Measurements from ENCODE around the gene TCP11L2. TPM values are rescaled to one million over a fixed set of nuclear protein-coding genes. Genes with fewer than 3 reads are reported as not detected.

The TCP11L2 gene
- total RNA-seq: 122 TPM
- long read RNA-seq, transcript TCP11L2-201 (10 exons, 2,219 nt): minor isoform, 7 of 37 reads
- long read RNA-seq, transcript TCP11L2-203 (7 exons, 1,788 nt): major isoform, 10 of 37 reads
- long read RNA-seq, partial matches to known transcripts: 3 of 37 reads
- long read RNA-seq, other reads (novel, unspliced or antisense): 17 of 37 reads

DNA sequence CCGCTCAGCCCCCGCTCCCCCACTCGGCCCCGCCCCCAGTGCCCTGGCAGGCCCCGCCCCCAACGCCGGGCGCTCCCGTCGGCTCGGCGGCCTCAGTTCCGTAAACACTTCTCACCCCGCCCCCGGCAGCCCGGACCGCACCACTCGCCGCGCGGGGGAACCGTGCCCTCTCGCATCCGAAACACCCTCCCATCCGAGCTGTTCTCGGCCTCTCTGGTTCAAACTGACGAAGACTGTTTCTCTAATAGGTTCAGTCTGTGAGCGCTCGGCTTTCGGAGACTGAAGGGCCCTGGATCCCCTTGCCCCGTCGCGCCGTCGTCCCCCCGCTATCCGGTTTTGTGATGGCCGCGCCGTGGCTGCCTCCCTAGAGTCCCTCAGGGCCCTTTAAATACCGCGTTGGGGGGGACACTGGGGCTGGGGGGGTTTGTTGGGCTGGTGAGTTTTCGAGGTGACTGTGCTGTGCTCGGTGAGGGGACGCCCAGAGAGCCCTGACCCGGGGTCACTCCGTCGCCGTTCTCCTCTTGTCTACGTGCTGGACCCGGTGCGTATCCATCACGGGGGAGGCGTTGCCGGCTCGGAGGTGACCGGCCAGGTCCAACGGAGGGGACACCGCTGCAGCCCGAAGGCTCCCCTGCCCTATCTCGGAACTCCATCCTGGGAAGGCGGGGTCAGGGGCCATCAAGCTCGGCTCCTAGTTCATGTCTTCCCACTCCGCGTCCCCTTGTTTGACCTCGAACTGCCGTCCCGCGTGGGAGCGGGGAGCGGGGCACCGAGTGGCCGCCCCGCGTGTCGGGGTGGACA is at the start of gene TCP11L2:
TCP11L2 (plus strand) TSS at position 333 of the 801 bp plus-strand sequence. CDS start 8,343 bp downstream, outside the sequence.
- intact Hi-C loops (cut with DNase I): loop anchor here (5.0 to 10.0 kb wide), 2 partner anchors 40 to 58 kb away; partner anchors contain the start of gene CKAP4
- DNase-seq: peak; percentile 94
- ATAC-seq (ENCODE audit: poor library complexity): peak; percentile 88

DNA sequence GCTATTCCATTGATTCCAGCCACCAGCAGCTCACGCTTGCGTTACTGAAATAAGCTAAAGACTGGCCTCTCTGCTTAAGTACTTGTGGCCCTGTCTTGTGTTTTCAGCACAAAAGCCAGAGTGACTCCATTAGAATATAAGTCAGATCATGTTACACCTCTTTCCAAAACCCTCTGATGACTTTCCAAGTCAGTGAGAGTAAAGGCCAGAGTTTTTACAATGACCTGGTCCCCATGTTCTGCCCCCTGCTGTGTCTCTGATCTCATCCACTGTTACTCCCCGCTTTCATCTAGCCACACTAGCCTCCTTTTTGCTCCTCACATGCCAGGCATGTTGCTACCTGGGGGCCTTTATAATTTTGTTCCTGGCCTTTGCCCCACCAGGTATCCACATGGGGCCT is 47.8 kb upstream of the TCP11L2 start:
- DNase-seq (no peak), ATAC-seq (ENCODE audit: poor library complexity) (no peak)
- intact Hi-C loops (cut with DNase I): no loop called here

DNA sequence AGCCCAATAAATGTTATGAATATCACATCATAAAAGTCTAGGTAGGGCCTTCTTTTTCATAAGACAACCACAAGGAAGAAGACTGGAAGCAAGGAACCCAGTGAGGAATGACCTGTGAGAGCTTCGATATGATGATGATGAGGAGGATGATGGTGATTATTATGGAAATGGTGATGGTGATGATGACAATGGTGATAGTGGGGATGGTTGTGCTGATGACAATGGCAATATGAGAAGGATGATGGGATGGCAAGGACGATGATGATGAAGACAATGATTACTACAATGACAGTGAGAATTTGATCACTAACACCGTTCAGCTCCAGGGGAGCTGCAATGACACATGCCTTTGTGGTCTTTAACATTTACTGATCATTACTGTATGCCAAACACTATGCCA is 47.0 kb upstream of the TCP11L2 start:
- intact Hi-C loops (cut with DNase I): no loop called here
- DNase-seq (no peak), ATAC-seq (ENCODE audit: poor library complexity) (no peak)

DNA sequence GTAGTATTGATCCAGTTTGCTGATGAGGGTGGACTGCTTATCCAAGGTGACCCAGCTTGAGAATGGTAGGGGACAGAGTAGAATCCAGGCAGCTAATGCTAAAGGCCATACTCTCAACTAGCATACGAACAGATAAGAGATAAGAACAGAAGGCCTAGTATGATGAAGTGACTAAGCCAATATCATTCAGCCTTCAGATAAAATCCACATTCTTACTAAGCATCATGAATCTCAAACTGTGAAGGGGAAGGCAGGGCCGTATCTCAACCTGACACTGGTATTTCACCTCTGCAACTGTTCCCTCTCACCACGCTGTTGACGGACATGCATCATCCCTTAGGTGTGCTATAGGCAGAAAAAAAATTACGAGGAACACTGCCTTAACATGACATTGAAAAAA is 46.6 kb upstream of the TCP11L2 start:
- ATAC-seq (ENCODE audit: poor library complexity) (no peak), DNase-seq (no peak)
- intact Hi-C loops (cut with DNase I): no loop called here

DNA sequence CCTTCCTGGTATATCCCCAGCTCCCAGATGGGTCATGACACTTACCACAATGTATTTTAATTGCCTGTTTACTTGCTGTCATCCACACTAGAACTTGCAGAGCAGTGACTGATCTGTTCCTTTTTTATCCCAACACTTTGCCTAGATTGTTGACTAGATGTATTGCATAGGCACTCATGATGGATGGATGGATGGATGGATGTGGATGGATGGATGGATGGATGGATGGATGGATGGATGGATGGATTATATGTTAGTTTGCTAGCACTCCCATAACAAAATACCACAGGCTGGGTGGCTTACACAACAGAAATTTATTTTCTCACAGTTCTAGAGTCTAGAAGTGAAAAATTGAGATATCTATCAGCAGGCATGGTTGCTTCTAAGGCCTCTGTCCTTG is 46.0 kb upstream of the TCP11L2 start:
- DNase-seq (no peak), ATAC-seq (ENCODE audit: poor library complexity) (no peak)
- intact Hi-C loops (cut with DNase I): no loop called here

DNA sequence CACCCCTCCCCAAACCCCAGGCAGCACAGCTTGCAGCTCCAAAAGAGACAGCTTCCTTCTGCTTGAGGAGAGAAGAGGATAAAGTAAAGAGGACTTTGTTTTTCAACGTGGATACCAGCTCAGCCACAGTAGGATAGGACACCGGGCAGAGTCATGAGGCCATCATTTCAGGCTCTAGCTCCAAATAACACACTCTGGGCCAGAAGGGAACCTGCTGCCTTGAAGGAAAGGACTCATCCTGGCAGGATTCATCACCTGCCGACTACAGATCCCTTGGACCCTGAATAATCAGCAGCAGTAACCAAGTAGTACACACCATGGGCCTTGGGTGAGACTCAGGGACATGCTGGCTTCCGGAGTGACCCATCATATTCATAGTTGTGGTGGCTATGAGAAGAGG is 44.3 kb upstream of the TCP11L2 start:
- intact Hi-C loops (cut with DNase I): no loop called here
- DNase-seq (no peak), ATAC-seq (ENCODE audit: poor library complexity) (no peak)

DNA sequence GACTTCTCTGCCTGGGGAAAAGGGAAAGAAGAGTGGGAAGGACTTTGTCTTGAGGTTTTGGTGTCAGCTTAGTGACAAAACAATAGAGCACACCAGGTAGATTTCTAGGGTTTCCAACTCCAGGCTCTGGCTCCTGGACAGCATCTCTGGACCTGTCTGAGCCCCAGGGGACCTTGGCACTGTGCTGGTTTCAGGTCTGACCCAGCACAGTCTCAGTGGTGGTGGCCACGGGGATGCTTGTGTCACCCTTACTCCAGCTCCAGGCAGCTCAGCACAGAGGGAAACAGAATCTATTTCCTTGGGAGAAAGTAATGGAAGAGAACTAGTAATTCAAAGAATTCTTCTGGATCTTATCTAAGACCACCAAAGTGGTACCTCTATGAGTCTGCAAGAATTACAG is 43.6 kb upstream of the TCP11L2 start:
- no peak for ATAC-seq (ENCODE audit: poor library complexity)
- intact Hi-C loops (cut with DNase I): no loop called here
- DNase-seq: no peak

DNA sequence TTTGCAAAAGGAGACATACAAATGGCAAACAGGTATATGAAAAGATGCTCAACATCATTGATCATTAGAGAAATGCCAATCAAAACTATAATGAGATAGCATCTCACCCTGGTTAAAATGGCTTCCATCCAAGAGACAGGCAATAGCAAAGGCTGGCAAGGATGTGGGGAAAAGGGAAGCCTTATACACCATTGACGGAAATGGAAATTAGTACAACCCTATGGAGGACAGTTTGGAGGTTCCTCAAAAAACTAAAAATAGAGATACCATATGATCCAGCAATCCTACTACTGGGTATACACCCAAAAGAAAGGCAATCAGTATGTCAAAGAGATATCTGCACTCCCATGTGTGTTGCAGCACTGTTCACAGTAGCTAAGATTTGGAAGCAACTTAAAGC is 37.4 kb upstream of the TCP11L2 start:
- intact Hi-C loops (cut with DNase I): no loop called here
- ATAC-seq (ENCODE audit: poor library complexity) (no peak), DNase-seq (no peak)

DNA sequence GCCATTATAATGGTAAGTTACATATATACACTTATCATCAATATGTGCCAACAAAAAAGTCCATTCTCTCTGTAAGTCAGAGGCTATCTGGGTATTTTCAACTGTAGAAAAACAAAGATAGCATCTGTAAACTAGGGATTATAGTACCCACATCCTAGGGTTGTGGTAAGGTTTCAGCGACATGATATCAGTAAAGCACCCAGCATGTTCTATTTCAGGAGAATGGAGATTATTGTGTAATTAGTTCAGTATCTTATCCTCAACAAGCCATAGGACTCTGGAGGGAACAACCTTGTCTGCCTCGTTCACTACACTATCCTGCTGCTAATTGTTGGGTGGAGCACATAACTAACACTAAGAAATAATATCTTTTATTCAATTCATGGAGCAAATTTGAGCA is 35.0 kb upstream of the TCP11L2 start:
- ATAC-seq (ENCODE audit: poor library complexity) (peak; percentile 62), DNase-seq (no peak)
- intact Hi-C loops (cut with DNase I): no loop called here

DNA sequence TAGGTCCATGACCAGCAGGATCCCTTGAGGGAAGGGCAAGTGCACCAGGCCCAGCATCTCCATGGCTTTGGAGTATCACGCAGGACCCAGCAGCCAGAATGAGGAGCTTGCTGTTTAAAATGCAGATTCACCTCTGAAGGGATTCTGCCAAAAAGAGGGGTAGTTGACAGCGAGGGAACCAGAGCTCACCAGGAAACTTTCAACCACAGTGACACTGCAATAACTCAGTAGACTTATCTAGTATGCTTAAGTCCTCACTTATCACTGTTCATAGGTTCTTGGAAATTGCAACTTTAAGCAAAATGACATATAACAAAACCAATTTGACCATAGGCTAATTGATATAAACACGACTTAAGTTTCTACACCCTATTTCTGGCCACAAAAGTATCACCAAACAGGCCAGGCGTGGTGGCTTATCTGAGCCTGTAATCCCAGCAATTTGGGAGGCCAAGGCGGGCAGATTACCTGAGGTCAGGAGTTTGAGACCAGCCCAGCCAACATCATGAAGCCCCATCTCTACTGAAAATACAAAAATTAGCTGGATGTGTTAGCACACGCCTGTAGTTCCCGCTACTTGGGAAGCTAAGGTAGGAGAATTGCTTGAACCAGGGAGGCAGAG is 33.3 kb upstream of the TCP11L2 start:
- ATAC-seq (ENCODE audit: poor library complexity) (no peak), DNase-seq (no peak)
- intact Hi-C loops (cut with DNase I): no loop called here

DNA sequence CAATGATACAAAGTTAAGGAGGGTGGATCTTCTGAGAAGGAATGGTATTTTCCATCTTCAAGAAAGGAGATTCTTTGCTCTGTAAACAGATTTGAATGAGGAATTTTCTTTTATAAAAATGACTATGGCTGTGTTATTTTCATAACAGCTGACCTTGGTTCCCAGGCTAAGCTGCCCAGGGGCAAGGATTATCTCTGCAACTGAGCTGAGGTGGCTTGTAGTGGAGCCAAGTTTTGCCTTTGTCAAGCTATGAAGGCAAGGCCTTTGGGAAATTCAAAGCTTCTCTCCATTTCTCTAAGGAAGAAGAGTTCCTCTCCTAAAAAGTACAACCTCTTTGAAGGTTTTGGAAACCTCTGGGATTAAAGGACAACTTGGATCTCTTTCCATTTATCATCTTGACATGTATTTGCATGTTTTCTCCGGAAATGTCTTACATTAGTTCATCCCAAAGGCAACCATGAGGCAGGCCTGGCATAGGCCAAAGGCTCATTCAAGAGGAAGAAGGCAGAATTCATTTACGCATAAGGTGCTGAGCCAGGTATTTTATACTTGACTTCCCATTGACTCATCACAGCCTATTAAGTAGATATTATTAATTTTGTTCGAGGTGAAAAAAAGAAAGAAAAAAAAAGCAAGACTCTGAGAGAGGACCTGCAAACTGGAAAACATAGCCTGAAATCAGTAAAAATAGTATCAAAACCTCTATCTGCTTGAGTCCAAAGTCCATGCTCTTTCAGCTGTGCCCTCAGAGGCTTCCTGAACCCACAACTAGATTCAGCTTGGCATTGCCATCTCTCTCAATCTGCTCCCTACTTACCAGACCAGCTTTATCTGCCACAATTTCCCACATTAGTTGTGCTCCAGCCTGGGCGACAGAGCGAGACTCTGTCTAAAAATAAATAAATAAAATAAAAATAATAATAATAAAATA is 30.7 kb upstream of the TCP11L2 start:
- DNase-seq (no peak), ATAC-seq (ENCODE audit: poor library complexity) (no peak)
- intact Hi-C loops (cut with DNase I): no loop called here

DNA sequence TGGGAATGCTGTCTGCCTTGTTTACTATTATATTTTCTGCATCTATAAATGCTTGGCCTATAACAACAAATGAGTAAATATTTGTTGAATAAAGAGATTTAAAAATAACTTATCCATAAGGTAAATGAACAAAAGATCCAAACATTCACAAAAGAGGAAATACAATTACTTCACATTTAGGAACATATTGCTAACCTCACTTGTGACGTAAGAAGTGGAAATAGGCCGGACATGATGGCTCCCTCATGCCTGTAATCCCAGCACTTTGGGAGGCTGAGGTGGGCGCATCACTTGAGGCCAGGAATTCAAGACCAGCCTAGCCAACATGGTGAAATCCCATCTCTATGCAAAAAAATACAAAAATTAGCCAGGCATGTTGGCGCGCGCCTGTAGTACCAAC is 29.0 kb upstream of the TCP11L2 start:
- no peak for ATAC-seq (ENCODE audit: poor library complexity)
- no peak for DNase-seq
- intact Hi-C loops (cut with DNase I): no loop called here

DNA sequence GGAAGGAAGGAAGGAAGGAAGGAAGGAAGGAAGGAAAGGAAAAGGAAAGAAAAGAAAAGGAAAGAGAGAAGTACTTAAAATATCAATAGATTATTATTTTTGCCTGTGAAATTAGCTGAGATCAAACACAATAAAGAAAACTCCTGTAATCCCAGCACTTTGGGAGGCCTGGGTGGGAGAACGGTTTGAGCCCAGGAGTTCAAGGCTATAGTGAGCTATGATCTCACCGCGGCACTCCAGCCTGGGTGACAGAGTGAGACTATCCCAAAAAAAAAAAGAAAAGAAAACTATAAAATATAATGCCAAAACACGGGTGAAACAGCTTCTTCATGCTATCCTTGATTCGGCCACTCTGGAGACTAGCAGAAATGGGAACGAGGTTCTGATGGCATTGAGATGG is 28.5 kb upstream of the TCP11L2 start:
- ATAC-seq (ENCODE audit: poor library complexity): no peak
- DNase-seq: no peak
- intact Hi-C loops (cut with DNase I): no loop called here

DNA sequence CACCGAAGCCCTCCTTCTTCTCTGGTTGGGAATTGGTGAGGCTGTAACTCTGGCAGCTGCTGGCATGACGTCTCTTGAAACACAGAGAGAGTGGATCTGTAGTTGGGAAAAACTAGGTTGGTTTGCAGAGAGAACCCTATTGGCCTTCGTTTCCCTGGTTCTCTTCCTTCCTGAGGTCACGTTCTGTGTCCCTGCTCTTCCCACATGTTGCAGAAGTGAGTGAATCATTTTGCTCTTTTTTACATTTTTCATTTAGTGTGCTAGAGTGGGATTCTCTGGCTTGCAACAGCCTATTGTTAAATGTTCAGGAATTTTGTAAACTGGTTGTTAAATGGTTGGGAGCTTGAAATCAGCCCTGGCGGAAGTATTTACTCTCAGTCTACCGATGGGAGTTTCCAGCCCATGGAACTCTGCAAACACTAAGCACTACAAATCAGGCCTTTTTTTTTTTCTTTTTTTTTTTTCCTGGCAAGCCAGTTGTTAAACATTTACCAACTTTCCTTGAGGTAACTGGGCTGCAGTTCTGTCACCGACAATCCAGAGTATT is 27.9 kb upstream of the TCP11L2 start:
- DNase-seq (no peak), ATAC-seq (ENCODE audit: poor library complexity) (no peak)
- intact Hi-C loops (cut with DNase I): no loop called here

DNA sequence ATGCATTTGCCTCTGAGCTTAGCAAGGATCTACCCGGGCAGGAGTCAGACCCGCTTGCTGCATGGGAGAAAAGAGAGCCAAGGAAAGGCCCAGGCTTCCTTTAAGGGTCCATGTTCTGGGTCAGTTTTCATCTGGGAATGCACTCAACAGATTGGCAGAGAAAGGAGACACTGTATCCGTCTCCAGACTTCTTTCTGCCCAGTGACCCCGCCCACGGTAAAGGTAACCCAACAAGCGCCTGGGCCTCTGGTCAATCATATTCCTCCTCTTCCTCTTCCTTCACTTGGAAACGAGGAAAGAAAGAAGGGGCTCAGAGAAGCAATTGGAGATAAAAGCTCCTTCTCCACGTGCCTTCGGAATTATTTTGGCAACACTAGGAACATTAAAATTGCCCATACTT is 27.1 kb upstream of the TCP11L2 start:
- ATAC-seq (ENCODE audit: poor library complexity) (no peak), DNase-seq (no peak)
- intact Hi-C loops (cut with DNase I): no loop called here

DNA sequence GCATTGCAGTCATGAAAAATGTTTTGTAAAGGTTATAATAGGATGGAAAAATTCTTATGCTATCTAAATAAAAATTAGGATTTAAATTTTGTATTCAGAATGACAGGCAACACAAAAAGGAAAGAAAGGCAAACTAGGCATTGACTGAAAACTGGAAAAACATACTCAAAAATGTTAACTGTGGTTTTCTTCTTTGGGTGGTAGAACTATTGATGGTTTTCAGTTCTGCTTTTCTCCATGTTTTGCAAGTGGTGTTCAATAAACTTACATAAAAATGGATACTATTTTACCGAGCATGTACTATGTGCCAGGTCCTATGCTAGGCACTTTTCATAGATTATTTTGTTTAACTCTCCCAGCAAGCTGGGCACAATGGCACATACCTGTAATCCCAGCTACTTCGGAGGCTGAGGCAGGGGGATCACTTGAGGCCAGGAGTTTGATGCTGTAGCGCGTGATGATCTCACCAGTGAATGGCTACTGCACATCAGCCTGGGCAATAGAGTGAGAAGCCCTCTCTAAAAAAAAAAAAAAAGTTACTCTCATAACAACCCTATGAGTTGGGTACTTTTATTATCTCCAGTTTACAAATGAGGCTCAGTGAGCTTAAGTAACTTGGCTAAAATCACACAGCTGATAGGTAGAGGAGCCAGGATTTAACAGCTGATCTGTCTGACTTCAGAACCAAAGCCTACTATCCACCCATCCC is 26.3 kb upstream of the TCP11L2 start:
- ATAC-seq (ENCODE audit: poor library complexity): no peak
- no peak for DNase-seq
- intact Hi-C loops (cut with DNase I): no loop called here

DNA sequence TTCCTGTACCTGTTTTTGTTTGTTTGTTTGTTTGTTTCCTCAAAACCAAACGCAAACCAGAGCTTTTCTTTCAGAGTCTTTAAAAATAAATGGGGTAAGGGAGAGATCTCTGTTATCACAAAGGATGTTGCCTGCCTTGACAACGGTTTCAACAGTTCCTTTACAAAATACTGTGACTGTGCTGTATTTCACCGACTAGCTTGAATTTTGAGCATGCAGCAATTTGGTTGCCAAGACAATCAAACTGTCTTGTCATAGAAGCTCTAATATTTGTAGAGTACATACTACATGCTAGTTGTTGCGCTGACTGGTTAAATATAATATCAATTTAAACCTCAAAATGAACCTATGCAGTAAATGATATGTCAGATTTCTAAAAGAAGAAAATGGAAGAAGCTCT is 22.4 kb upstream of the TCP11L2 start:
- intact Hi-C loops (cut with DNase I): loop anchor here (2.0 kb wide), 1 partner anchor 55 kb away; no protein-coding TSS in a partner anchor

More for the DNA sequence above, 22.4 kb upstream of the TCP11L2 start:
- ATAC-seq (ENCODE audit: poor library complexity) (no peak), DNase-seq (no peak)

Data from Right ventricle myocardium superior (tissue), 1 donor.